ENCODE measurements around the gene CATSPER1. TPM values are rescaled to one million over a fixed set of nuclear protein-coding genes. Genes with fewer than 3 reads are reported as not detected.

Gene CATSPER1
- total RNA-seq, 4 donors from 2014 or later = 0.87 TPM; not detected in 3

GRCh38 chr11:66020618-66021357, 5.5 kb downstream of the CATSPER1 start:
- no peak overlapping the region for H3K27ac ChIP-seq
- 76 to 83% methylated on average over 22 to 23 of the region's 25 CpGs for WGBS, 2 donors

GRCh38 chr11:66020212-66020611, 6.1 kb downstream of the CATSPER1 start:
- no peaks in the 10 kb centered on the region for H3K9me3 ChIP-seq
- no peak overlapping the region for H3K4me3 ChIP-seq
- TF ChIP-seq CTCF (IDR thresholded peaks at IDR 0.05) (no peak), EP300 (IDR thresholded peaks at IDR 0.05) (no peak), POLR2A (IDR thresholded peaks at IDR 0.05) (no peak)
- H3K4me1 ChIP-seq = peaks cover 0 to 13% (median 1%) of the 10 kb centered on the region in 4 donors
- no peaks in the 10 kb centered on the region for H3K27me3 ChIP-seq
- H3K27ac ChIP-seq = no peak overlapping the region
- WGBS, 2 donors = 72 to 74% methylated on average over 8 of the region's 8 CpGs
- DNase-seq (ENCODE audit: low spot score in 2 of 2) = no peak
- H3K36me3 ChIP-seq = no peaks in the 10 kb centered on the region

More at GRCh38 chr11:66020618-66021357, 5.5 kb downstream of the CATSPER1 start:
- Histone ChIP-seq H3K4me3 (no peak overlapping the region), H3K4me1 (peaks cover 0 to 13% (median 1%) of the 10 kb centered on the region in 4 donors), H3K9me3 (no peaks in the 10 kb centered on the region), H3K36me3 (no peaks in the 10 kb centered on the region), H3K27me3 (no peaks in the 10 kb centered on the region)
- no peak for TF ChIP-seq CTCF (IDR thresholded peaks at IDR 0.05)
- TF ChIP-seq POLR2A (IDR thresholded peaks at IDR 0.05) = no peak
- no peak for TF ChIP-seq EP300 (IDR thresholded peaks at IDR 0.05)
- no peak for DNase-seq (ENCODE audit: low spot score in 2 of 2)

GRCh38 chr11:66017321-66017720, 9.0 kb downstream of the CATSPER1 start:
- WGBS, 2 donors = 82 to 84% methylated on average over 4 of the region's 4 CpGs
- Histone ChIP-seq H3K4me3 (no peak overlapping the region), H3K36me3 (no peaks in the 10 kb centered on the region), H3K9me3 (no peaks in the 10 kb centered on the region), H3K27me3 (peaks cover 0 to 15% of the 10 kb centered on the region in 2 donors), H3K27ac (no peak overlapping the region), H3K4me1 (peaks cover 0 to 8% (median 1%) of the 10 kb centered on the region in 4 donors)
- DNase-seq (ENCODE audit: low spot score in 2 of 2) = no peak
- TF ChIP-seq CTCF (IDR thresholded peaks at IDR 0.05) (no peak), EP300 (IDR thresholded peaks at IDR 0.05) (no peak), POLR2A (IDR thresholded peaks at IDR 0.05) (no peak)

- TF ChIP-seq CTCF (IDR thresholded peaks at IDR 0.05) (no peak), EP300 (IDR thresholded peaks at IDR 0.05) (no peak), POLR2A (IDR thresholded peaks at IDR 0.05) (no peak)
- Histone ChIP-seq H3K36me3 (no peaks in the 10 kb centered on the region), H3K9me3 (no peaks in the 10 kb centered on the region), H3K4me1 (peaks cover 0 to 11% (median 4%) of the 10 kb centered on the region in 4 donors), H3K4me3 (no peak overlapping the region), H3K27ac (no peak overlapping the region), H3K27me3 (peaks cover 0 to 20% of the 10 kb centered on the region in 2 donors)
- no peak for DNase-seq (ENCODE audit: low spot score in 2 of 2)
- 89 to 95% methylated on average over 9 to 10 of the region's 10 CpGs for WGBS, 2 donors
Measured at GRCh38 chr11:66016793-66017177, 9.5 kb downstream of the CATSPER1 start.

GRCh38 chr11:66015936-66016792, 10.1 kb downstream of the CATSPER1 start:
- Histone ChIP-seq H3K4me1 (peaks cover 0 to 13% (median 7%) of the 10 kb centered on the region in 4 donors), H3K27ac (no peak overlapping the region), H3K27me3 (peaks cover 0 to 21% of the 10 kb centered on the region in 2 donors), H3K36me3 (no peaks in the 10 kb centered on the region), H3K4me3 (no peak overlapping the region), H3K9me3 (no peaks in the 10 kb centered on the region)
- no peak for DNase-seq (ENCODE audit: low spot score in 2 of 2)
- TF ChIP-seq EP300 (IDR thresholded peaks at IDR 0.05) = no peak
- 72 to 79% methylated on average over 16 to 18 of the region's 18 CpGs for WGBS, 2 donors
